GM12878 (cell line): ENCODE results near the gene ZIC1.

Experiments
- EZH2 ChIP-seq: IDR thresholded peaks from 2 replicates; pipeline ENCODE4 v1.6.1; 2012; ENCODE audit warnings: low read depth, mild to moderate bottlenecking, control low read depth, inconsistent platforms, low read length, borderline replicate concordance; ENCODE audit not compliant: control insufficient read depth
- POLR2A ChIP-seq: IDR thresholded peaks from 2 replicates; pipeline ENCODE4 v1.6.1; 2011; ENCODE audit warnings: low read depth, mild to moderate bottlenecking, low read length
- RAD21 ChIP-seq: IDR thresholded peaks from 2 replicates; pipeline ENCODE4 v1.6.1; 2011; ENCODE audit warnings: mild to moderate bottlenecking, low read depth, low read length, moderate library complexity; ENCODE audit not compliant: insufficient read depth
- SMARCA5 ChIP-seq: fragments of 450-650 bp; IDR thresholded peaks from 2 replicates; pipeline ENCODE4 v1.6.1; 2017; ENCODE audit warnings: mild to moderate bottlenecking
- SUZ12 ChIP-seq: fragments of 200-600 bp; sonication (generic); IDR thresholded peaks from one replicate; pipeline ENCODE4 v1.6.1; 2018; ENCODE audit warnings: antibody characterized with exemption, mild to moderate bottlenecking; ENCODE audit not compliant: unreplicated experiment
- ZNF207 ChIP-seq: fragments of 450-650 bp; IDR thresholded peaks from 2 replicates; pipeline ENCODE4 v1.6.1; 2014; ENCODE audit warnings: antibody characterized with exemption, mild to moderate bottlenecking, borderline replicate concordance
- TF ChIP-seq, protein P1 (sequence below): IDR thresholded peaks from 2 replicates; pipeline ENCODE4 v1.6.1; 2012; ENCODE audit warnings: mild to moderate bottlenecking, low read depth, low read length
- TF ChIP-seq, protein P2 (sequence below): IDR thresholded peaks from 2 replicates; pipeline ENCODE4 v1.6.1; 2012; ENCODE audit warnings: low read depth, low read length, improper control_type of control experiment
- TF ChIP-seq, protein P3 (sequence below), 3 experiments: IDR thresholded peaks in 2 of 3; conservative IDR thresholded peaks in 1 of 3; 2 replicates each; pipeline ENCODE4 v1.5.1; 2011; ENCODE audit warnings: low read depth in 3 of 3, low read length in 3 of 3, mild to moderate bottlenecking in 3 of 3, control low read depth in 2 of 3, moderate library complexity in 2 of 3, inconsistent platforms in 1 of 3, mixed read lengths in 1 of 3; ENCODE audit not compliant: control insufficient read depth in 2 of 3, insufficient read depth in 1 of 3; ENCODE audit errors: extremely low read depth in 1 of 3

DNA sequence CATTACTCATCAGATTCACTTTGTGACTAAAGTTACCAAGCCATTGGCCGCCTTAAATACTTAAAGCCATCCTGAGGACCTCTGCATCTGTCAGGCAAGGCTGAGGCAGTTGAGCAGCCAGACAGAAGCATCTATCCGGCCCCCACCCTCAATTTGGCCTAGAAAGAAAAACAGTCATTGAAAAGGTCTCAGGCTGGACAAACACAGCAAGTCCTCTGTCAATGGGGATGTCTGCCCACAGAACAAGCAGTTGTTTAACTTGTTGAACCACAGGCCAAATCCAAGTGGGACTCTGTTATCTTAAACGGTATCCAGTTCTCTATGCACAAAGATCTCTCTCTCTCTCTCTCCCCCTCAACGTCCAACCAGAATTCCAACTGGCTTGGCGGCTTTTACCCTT lies 5.7 kb upstream of the ZIC1 start:
- TF ChIP-seq, protein P1, sequence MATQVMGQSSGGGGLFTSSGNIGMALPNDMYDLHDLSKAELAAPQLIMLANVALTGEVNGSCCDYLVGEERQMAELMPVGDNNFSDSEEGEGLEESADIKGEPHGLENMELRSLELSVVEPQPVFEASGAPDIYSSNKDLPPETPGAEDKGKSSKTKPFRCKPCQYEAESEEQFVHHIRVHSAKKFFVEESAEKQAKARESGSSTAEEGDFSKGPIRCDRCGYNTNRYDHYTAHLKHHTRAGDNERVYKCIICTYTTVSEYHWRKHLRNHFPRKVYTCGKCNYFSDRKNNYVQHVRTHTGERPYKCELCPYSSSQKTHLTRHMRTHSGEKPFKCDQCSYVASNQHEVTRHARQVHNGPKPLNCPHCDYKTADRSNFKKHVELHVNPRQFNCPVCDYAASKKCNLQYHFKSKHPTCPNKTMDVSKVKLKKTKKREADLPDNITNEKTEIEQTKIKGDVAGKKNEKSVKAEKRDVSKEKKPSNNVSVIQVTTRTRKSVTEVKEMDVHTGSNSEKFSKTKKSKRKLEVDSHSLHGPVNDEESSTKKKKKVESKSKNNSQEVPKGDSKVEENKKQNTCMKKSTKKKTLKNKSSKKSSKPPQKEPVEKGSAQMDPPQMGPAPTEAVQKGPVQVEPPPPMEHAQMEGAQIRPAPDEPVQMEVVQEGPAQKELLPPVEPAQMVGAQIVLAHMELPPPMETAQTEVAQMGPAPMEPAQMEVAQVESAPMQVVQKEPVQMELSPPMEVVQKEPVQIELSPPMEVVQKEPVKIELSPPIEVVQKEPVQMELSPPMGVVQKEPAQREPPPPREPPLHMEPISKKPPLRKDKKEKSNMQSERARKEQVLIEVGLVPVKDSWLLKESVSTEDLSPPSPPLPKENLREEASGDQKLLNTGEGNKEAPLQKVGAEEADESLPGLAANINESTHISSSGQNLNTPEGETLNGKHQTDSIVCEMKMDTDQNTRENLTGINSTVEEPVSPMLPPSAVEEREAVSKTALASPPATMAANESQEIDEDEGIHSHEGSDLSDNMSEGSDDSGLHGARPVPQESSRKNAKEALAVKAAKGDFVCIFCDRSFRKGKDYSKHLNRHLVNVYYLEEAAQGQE = no peak
- TF ChIP-seq, protein P2, sequence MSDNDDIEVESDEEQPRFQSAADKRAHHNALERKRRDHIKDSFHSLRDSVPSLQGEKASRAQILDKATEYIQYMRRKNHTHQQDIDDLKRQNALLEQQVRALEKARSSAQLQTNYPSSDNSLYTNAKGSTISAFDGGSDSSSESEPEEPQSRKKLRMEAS = no peak
- TF ChIP-seq POLR2A (no peak), RAD21 (no peak), SUZ12 (no peak), EZH2 (no peak), ZNF207 (no peak), SMARCA5 (no peak)
- TF ChIP-seq, protein P3, sequence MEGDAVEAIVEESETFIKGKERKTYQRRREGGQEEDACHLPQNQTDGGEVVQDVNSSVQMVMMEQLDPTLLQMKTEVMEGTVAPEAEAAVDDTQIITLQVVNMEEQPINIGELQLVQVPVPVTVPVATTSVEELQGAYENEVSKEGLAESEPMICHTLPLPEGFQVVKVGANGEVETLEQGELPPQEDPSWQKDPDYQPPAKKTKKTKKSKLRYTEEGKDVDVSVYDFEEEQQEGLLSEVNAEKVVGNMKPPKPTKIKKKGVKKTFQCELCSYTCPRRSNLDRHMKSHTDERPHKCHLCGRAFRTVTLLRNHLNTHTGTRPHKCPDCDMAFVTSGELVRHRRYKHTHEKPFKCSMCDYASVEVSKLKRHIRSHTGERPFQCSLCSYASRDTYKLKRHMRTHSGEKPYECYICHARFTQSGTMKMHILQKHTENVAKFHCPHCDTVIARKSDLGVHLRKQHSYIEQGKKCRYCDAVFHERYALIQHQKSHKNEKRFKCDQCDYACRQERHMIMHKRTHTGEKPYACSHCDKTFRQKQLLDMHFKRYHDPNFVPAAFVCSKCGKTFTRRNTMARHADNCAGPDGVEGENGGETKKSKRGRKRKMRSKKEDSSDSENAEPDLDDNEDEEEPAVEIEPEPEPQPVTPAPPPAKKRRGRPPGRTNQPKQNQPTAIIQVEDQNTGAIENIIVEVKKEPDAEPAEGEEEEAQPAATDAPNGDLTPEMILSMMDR (IDR thresholded peaks at IDR 0.05 in 2 of 3, conservative IDR thresholded peaks at IDR 0.05 in 1 of 3; ENCODE audit: control insufficient read depth in 2 of 3, extremely low read depth in 1 of 3, insufficient read depth in 1 of 3, low read depth in 3 of 3, low read length in 3 of 3) = no peak
